Central memory CD8-positive, alpha-beta T cell (primary cell): Measurements from ENCODE around the gene CDK19.

ENCODE experiments used
- ATAC-seq: fragments of 150-1000 bp; cut with Tn5 transposase; replicated peaks from 2 replicates; pipeline ENCODE4 v1.10.0; 2022; ENCODE audit warnings: mild to moderate bottlenecking, moderate FRiP score, moderate number of reproducible peaks; ENCODE audit not compliant: poor library complexity, severe bottlenecking; ENCODE audit errors: extremely low read depth
- DNase-seq, 2 donors: peaks; one replicate each; pipeline ENCODE4 v3.0.0; 2021; ENCODE audit warnings: low spot score in 2 of 2
- H3K27ac Mint-ChIP-seq: one replicate; pipeline ENCODE4 v1.8.0; 2022; ENCODE audit warnings: low read depth, mild to moderate bottlenecking, moderate library complexity, mixed read lengths
- H3K27me3 Mint-ChIP-seq: one replicate; pipeline ENCODE4 v1.8.0; 2022; ENCODE audit warnings: mixed read lengths
- H3K36me3 Mint-ChIP-seq: one replicate; pipeline ENCODE4 v1.8.0; 2022; ENCODE audit warnings: mild to moderate bottlenecking, moderate library complexity, mixed read lengths; ENCODE audit not compliant: insufficient read depth
- H3K4me1 Mint-ChIP-seq: one replicate; pipeline ENCODE4 v1.8.0; 2022; ENCODE audit warnings: mixed read lengths
- H3K4me3 Mint-ChIP-seq: one replicate; pipeline ENCODE4 v1.8.0; 2022; ENCODE audit warnings: mild to moderate bottlenecking, moderate library complexity, mixed read lengths
- H3K9me3 Mint-ChIP-seq: one replicate; pipeline ENCODE4 v1.8.0; 2022; ENCODE audit warnings: mixed read lengths

CDK19 gene

DNA sequence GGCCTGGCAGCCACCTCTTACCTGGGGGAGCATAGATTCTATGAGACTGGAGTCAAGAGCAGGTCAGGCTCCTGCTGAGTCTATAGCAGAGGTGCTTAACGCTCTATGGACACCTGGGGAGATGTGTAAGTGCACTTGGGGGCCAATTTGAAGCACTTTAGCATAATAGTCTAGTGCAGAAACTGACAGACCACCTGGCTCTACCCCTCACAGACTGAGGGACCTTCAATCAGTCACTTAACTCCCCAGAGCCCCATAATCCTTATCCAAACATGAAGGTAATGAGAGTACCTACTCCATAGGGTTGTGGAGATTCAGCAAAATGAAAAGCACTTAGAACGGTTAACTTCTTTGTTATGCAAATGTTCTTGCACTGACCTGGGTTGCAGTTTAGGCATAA is 251.6 kb downstream of the CDK19 start:
- ATAC-seq: no peak
- no peak for DNase-seq
- Mint-ChIP-seq H3K27ac (peak overlapping the region; percentile 7), H3K4me1 (peaks cover 23% of the 10 kb centered on the region), H3K36me3 (no peaks in the 10 kb centered on the region), H3K27me3 (no peaks in the 10 kb centered on the region), H3K9me3 (no peaks in the 10 kb centered on the region), H3K4me3 (no peak overlapping the region)

GRCh38 chr6:110562316-110562915 is 252.9 kb downstream of the CDK19 start:
- Mint-ChIP-seq H3K36me3 (no peaks in the 10 kb centered on the region), H3K9me3 (no peaks in the 10 kb centered on the region), H3K27ac (peak overlapping the region; percentile 58), H3K4me1 (peaks cover 23% of the 10 kb centered on the region), H3K4me3 (no peak overlapping the region), H3K27me3 (no peaks in the 10 kb centered on the region)
- ATAC-seq (no peak), DNase-seq (no peak)

- ATAC-seq: no peak
- Mint-ChIP-seq H3K9me3 (no peaks in the 10 kb centered on the region), H3K36me3 (no peaks in the 10 kb centered on the region), H3K4me3 (no peak overlapping the region), H3K4me1 (peaks cover 23% of the 10 kb centered on the region), H3K27ac (peak overlapping the region; percentile 58), H3K27me3 (no peaks in the 10 kb centered on the region)
- DNase-seq: no peak
Measured at GRCh38 chr6:110561696-110562095, 253.6 kb downstream of the CDK19 start.

DNA sequence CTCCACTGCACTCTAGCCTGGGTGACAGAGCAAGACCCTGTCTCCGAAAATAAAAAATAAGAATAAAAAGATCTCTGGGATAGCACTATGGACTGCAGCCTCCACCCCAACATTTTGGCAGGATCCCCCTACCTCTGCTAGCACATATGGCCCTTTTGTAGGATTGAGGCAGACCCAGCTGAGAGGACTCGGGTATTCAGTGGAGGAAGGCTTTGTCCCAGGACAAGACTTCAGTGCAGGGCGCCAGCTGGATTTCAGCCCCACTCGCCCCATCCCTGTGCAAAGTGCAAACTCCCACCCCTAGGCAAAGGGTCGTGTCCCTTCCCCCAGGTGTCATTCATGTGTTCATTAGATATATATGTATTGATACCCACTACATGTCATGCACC is 254.3 kb downstream of the CDK19 start:
- peak overlapping the region; percentile 58 for H3K27ac Mint-ChIP-seq
- no peaks in the 10 kb centered on the region for H3K36me3 Mint-ChIP-seq
- no peak overlapping the region for H3K4me3 Mint-ChIP-seq

GRCh38 chr6:110560239-110561007 is 254.8 kb downstream of the CDK19 start:
- no peak for DNase-seq
- Mint-ChIP-seq H3K4me1 (peaks cover 23% of the 10 kb centered on the region), H3K4me3 (peak overlapping the region; percentile 27)

More for the DNA sequence above, 254.3 kb downstream of the CDK19 start:
- Mint-ChIP-seq H3K9me3 (no peaks in the 10 kb centered on the region), H3K4me1 (peaks cover 23% of the 10 kb centered on the region), H3K27me3 (no peaks in the 10 kb centered on the region)
- DNase-seq (no peak), ATAC-seq (no peak)

More at GRCh38 chr6:110560239-110561007, 254.8 kb downstream of the CDK19 start:
- no peaks in the 10 kb centered on the region for H3K9me3 Mint-ChIP-seq
- H3K27ac Mint-ChIP-seq: peak overlapping the region; percentile 58
- peak; percentile 49 for ATAC-seq
- H3K27me3 Mint-ChIP-seq: no peaks in the 10 kb centered on the region
- H3K36me3 Mint-ChIP-seq: no peaks in the 10 kb centered on the region
